Astrocyte of the spinal cord (primary cell): ENCODE measurements around the gene IL3RA.

Experiments used
- DNase-seq: peaks from one replicate; pipeline ENCODE4 v3.0.0; 2011; ENCODE audit warnings: low read depth, low spot score
- H3K4me3 ChIP-seq: 2 replicates; pipeline ENCODE4 v1.5.1; 2011; ENCODE audit warnings: low read depth, mild to moderate bottlenecking, low read length, moderate library complexity
- in situ Hi-C: cut with HindIII; loops from 2 replicates; pipeline ENCODE4 v1.10.0; 2017; ENCODE audit warnings: low sequenced_read_pairs
- TF ChIP-seq, protein P1 (sequence below): IDR thresholded peaks from 2 replicates; pipeline ENCODE4 v1.5.1; 2012; ENCODE audit warnings: low read depth, mild to moderate bottlenecking, low read length, inconsistent platforms

Gene IL3RA

DNA sequence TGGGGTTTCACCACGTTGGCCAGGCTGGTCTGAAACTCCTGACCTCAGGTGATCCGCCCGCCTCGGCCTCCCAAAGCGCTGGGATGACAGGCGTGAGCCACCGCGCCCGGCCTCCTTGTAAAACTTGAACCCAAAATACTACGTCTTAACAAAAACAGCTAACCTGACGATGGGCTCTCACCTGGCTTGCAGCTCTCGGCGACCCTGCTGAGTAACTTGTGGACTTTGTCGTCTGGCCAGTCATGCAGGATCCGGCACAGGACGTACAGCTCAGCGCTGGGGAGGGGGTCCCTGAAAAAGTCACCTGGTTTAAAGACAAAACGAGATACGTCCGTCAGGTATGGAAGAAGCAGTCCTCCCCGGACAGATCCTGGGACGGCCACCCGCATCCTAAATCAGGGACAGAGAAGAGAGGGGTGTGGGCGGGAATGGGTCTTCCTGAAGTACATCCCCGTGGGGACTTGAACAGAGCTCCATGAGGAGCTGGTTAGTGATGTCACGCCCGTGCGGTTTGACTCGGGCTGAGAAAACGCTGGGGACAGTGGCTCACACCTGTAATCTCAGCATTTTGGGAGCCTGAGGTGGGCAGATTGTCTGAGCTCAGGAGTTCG lies 76.1 kb downstream of the IL3RA start:
- no peak for DNase-seq
- no peak overlapping the region for H3K4me3 ChIP-seq
- TF ChIP-seq, protein P1, sequence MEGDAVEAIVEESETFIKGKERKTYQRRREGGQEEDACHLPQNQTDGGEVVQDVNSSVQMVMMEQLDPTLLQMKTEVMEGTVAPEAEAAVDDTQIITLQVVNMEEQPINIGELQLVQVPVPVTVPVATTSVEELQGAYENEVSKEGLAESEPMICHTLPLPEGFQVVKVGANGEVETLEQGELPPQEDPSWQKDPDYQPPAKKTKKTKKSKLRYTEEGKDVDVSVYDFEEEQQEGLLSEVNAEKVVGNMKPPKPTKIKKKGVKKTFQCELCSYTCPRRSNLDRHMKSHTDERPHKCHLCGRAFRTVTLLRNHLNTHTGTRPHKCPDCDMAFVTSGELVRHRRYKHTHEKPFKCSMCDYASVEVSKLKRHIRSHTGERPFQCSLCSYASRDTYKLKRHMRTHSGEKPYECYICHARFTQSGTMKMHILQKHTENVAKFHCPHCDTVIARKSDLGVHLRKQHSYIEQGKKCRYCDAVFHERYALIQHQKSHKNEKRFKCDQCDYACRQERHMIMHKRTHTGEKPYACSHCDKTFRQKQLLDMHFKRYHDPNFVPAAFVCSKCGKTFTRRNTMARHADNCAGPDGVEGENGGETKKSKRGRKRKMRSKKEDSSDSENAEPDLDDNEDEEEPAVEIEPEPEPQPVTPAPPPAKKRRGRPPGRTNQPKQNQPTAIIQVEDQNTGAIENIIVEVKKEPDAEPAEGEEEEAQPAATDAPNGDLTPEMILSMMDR, result no peak
- in situ Hi-C loops, result no loop called here

DNA sequence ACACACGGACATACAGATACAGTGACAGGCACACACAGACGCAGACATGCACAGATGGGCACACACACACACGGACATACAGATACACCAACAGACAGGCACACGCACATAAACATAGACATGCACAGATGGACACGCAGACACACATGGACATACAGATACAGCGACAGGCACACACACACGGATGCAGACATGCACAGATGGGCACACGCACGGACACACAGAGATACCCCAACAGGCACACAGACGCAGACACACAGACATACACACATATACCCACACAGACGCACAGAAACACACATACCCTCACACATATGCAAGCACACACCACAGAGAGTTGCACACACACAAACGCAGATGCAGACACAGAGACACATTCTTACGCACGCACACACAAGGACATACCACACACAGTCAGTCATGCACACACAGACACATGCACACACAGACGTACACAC lies 79.8 kb downstream of the IL3RA start:
- H3K4me3 ChIP-seq, result no peak overlapping the region
- in situ Hi-C loops, result no loop called here
- TF ChIP-seq, protein P1, result no peak
- no peak for DNase-seq

DNA sequence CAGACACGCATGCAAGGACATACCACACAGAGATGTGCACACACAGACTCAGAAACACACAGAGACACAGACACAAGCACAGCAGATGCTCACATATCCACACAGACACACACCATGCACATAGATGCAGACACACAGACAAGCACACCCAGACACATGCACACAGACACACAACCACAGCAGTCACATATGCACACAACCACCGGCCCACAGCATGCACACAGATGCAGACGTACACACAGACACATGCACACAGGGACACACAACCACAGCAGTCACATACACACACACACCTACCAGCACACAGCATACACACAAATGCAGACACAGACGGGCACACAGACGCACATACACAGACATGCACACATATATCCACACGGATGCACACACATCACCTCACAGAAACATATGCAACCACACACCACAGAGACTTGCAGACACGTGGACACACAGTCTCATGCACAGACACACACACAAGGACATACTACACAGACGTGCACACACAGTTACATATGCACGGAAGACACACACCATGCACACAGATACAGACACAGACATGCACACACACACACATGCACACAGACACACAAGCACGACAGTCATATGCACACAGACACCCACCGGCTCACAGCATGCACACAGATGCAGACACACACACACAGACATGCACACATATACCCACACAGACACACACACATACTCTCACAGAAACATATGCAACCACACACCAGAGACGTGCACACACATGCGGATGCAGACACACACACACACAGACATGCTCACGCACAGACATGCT lies 80.6 kb downstream of the IL3RA start:
- in situ Hi-C loops, result no loop called here

DNA sequence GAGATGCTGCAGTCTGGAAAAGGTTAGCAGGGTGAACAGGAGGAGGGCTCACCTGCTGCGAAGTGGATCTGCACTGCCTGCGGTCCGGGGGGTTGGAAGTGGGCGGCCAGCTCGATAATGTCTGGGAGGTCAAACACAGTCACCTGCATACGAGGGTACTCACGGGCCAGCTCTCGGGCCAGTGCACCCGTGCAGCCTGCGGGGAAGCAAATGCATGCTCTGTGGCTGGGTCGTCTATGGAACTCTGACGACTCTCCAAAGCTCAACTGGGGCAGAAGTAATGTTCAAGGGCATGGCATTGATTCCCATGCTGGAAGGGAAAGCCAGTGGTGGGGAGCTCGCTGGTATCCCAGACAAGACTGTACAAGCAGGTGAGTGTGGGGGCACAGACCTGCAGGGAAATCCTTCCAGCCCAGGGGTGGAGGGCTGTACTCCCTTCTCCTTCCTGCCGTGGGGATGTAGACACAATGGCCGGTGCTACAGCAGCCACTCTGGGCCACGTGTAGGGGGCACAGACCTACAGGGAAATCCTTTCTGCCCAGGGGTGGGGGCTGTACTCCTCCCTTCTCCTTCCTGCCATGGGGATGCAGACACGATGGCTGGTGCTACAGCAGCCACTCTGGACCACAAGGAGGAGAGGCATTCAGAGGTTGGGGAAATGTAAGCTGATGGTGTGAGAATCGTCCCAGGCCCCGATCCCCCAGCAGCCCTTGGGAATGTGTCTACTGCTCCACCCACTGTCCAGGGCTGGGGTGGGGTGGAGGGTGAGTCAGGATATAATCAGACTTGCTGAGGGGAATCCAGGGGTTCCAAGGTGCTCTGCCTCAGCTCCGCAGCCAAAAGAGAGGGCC lies 81.6 kb downstream of the IL3RA start:
- H3K4me3 ChIP-seq, result no peak overlapping the region
- no peak for DNase-seq
- TF ChIP-seq, protein P1, result no peak
- in situ Hi-C loops, result no loop called here

More for the DNA sequence above, 80.6 kb downstream of the IL3RA start:
- TF ChIP-seq, protein P1, result no peak
- no peak overlapping the region for H3K4me3 ChIP-seq
- no peak for DNase-seq

DNA sequence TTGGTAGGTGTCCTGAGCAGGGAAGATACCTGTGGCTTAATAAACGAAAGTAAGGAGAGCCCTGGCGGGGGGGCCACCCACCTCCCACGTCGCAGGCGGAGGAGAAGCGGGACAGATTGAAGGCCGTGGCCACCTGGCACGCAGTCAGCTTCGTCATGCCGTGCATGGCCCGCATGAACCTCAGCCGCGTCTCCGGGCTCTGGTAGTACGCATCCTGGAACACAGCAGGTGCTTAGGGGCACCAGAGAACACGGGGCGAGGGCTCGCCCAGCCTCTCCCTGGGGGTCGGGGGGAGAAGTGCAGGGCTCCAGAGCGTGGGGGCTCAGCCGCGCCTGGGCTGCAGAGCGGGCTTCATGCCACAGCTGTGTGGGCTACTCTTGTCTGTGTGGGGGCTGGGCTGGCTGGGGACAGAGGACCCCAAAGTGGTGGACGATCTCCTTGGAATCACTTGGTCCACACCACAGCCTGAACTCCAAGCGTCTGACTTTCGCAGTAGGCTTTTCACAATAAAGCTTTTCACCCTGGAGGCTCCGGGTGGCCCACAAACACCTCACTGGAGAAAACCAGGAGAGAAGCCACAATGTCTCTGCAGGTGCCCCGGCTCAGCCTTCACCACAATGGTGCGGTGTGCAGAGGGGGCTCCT lies 82.4 kb downstream of the IL3RA start:
- in situ Hi-C loops, result no loop called here

More for the DNA sequence above, 82.4 kb downstream of the IL3RA start:
- no peak for DNase-seq
- H3K4me3 ChIP-seq, result no peak overlapping the region
- TF ChIP-seq, protein P1, result no peak
